Measurements from ENCODE around the gene PUM1.

The PUM1 gene

DNA sequence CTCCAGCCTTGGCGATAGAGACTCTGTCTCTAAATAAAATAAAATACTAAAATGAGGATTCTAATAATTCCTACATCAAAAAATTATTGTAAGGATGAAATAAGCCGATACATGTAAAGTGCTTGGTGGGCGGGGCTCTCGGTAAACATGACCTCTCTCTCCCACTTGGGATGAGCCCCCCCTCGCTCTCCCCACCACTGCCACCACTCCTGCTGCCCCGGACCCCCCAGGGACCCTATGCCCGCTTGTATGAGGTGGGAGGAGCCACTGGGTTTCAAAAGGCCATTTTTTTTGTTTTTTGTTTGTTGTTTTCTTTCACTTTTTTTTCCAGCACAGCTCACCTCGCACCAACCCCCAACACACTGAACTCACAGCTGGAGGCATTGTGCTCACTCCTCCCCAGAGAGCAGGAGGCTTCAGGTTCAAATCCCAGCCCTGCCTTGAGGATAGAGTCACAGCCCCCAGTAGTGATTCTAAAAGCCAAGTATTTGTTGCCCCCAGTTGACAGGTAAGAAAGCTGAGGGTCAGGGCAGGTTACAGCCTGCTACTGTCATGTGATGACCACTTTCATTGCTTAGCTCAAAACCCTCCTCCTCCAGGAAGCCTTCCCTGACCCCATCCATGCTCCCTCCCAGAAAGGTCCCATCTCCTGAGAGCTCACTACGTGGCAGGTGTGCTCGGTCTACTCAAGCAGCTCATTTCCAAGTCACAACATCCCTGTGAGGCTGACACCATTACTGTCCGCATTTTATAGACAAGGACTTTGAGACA, 161.1 kb downstream of the PUM1 start:
- no peak for DNase-seq

GRCh38 chr1:30903343-30904034, 162.0 kb downstream of the PUM1 start:
- no peak for DNase-seq

GRCh38 chr1:30902593-30903290, 162.8 kb downstream of the PUM1 start:
- DNase-seq: no peak

DNA sequence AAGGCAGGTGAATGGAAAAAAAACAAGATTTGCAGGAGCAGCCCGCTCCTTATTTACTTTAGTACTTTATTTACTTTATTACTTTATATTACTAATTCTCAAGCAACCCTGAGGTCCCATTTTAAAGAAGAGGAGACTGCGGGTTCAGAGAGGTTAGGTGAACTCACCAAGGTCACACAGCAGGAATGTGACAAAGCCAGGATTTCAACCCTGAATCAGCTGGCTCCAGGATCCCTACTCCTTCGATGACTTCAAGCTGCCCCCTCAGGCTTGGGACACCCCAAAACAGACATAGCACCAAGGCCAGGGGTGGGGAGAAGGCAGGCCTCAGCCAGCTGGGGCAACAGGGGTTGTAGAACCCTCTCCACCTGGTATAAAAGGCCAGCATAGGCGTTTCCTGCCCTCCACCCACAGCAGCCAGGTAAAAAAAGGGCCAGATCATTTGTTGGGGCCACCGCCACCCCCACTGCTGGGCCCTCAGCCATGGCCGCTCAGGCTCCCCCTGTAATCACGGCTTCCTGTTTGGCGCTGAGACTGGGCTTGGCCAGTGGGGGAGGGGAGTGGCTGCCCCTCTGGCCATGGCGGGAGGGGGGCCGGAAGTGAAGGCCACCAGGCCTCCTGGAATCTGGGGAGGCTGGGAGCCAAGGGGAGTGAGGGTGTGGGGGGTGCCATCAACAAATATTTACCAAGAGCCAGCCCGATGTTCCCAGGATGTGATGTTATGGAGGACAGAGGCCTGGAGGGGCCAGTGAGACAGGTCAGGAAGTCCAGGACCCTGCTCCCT, 163.5 kb downstream of the PUM1 start:
- DNase-seq: no peak

- no peak for DNase-seq
Observed at GRCh38 chr1:30900931-30901560, 164.5 kb downstream of the PUM1 start.

GRCh38 chr1:30900486-30900885, 165.0 kb downstream of the PUM1 start:
- no peak for DNase-seq

GRCh38 chr1:30899577-30900389, 165.7 kb downstream of the PUM1 start:
- DNase-seq: no peak

DNA sequence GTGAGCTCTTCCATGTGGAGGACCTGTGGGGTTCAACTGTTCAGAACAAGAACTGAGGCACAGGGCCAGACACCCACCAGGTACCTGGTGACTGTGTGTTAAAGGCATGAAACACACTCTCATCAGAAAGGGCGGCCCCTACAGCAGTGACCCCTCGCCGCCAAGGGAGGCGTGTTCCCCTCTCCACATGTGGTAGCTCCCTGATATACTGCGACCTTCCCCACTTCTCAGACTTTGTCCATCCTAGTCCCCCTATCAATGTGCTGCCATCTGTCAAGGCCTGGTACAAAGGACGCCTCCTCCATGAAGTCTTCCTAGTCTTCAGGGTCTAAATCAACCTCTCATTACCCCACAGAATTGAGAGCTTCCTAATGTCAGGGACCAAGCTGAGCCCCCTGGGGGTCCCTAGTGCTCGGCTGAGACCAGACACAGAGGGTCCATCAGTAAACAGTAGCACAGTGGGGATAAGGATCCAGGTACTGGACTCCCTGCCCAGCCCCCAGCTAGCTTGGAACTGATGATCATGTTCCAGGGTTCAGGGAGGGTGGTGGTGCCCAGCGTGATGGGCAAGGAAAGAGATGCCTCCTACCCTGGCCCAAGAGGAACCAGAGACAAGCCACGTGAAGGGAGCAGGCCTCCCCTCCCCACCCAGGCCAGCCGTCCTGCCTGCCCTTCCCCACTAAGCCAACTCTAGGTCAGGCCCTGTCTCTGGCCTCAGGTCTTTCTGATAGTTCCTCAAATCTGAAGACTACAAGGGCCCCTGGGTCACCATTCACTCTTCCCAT, 167.3 kb downstream of the PUM1 start:
- no peak for DNase-seq

- no peak for DNase-seq
Observed at GRCh38 chr1:30896905-30897304, 168.6 kb downstream of the PUM1 start.

DNA sequence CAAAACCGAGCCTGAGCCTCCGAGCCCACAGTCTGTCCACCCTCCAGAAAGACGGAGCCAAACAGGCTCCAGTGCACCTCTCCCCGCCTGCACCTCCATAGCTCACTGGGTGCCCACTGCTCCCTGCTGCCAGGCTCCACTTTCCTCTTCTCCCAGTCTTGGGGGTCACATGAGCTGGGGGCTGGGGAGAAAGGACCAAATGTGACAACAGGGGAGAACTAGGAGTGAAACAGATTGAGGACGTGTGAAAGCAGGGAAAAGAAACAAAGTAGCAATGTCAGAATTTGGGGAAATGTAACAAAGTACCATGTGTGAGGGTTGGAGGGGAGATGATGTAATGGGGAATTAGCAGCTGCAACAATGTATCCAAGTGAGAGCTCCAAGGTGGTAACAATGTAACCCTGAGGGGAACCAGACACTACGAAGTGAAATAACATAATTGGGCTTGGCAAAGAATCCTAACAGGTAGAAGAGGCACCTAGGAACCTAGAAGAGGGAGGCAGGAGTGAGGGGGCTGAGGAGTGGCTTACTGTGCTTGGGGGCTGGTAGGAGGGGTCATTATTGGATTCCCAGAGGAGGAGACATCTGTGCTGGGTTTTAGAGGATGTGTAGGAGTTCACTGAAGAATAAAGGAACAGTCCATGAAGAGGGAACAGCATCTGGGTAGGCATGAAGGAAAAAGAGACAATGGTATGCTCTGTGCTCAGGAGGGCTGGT, 169.4 kb downstream of the PUM1 start:
- DNase-seq: no peak

- DNase-seq: no peak
Observed at GRCh38 chr1:30895382-30895943, 170.1 kb downstream of the PUM1 start.

GRCh38 chr1:30894508-30894973, 171.0 kb downstream of the PUM1 start:
- no peak for DNase-seq

DNA sequence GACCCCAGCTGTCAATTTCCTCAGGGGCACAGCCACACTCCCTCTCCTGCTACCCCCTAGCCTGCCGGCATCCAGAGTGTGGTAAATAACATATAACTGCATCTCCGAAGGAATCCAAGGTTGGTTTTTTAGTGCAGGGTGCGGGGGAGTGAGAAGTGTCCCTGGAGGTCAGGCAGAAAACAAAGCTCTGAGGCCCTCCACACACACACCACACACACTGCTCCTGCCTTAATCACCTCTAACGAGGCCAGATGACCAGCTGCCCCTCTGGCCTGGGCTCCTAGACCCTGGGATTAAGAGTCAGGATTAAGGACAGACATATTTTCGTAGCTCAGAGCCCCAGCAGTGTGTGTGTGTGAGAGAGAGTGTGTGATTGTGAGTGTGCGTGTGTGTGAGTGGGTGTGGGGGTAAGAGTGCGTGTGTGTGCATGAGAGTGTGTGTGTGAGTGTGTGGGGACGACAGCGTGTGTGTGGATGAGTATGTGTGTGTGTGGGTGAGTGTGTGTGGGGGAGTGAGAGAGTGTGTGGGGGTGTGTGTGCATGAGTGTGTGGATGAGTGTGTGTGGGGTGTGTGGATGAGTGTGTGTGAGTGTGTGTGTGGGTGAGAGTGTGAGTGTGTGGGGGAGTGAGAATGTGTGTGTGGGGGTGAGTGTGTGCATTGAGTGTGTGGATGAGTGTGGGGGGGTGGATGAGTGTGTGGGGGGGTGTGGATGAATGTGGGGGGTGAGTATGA, 171.6 kb downstream of the PUM1 start:
- DNase-seq: no peak

- DNase-seq: no peak
Observed at GRCh38 chr1:30892671-30893073, 172.8 kb downstream of the PUM1 start.

DNA sequence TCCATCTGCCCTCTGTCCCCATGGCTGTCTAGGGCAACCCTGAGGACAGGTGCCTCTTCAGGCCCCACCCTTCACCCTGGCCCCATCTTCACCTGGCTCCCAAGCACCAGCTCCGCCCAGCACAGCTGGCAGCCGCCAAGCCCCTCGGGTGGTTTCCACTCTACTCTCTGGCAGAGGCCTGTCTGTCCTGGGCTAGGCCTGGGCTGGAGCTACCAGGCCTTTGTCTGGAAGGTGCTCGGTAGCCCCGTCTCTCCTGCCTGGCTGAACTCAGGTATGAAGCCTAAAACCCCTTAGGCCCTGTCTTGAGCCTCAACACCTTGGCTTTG, 174.3 kb downstream of the PUM1 start:
- no peak for DNase-seq

GRCh38 chr1:30890502-30891226, 174.9 kb downstream of the PUM1 start:
- no peak for DNase-seq

DNA sequence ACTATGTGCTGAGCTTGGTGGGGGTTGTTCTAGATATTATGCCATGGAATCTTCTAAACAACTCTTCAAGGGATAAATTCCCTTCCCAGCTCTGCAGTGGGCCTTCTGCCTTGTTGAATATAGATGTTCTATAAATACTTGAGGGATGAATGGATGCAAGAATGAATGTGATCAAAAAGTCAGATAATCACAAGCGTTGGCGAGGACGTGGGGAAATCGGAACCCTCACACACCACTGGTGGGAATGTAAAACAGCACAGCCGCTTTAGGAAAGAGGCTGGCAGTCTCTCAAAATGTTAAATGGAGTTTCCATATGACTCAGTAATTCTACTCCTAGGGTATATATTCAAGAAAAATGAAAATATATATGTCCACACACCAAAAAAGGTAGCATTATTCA, 176.0 kb downstream of the PUM1 start:
- DNase-seq: no peak

DNA sequence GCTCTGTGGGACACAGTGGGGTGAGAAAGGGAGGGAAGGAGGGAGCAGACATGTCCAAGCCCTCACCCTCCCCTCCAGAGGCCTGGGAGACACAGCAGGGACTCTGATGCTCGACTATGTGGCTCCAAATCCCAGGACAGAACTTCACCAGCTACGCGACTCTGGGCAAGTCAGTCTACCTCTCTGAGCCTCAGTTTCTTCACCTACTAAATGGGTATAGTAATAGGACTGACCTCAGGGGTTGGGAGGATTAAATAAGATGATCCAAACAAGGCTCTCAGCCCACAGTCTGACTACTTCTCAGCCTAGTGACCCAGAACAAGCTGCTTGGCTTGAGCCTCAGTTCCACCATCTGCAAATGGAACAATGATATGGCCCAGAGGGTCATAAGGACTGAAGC, 176.5 kb downstream of the PUM1 start:
- DNase-seq: no peak

Data from NCI-H2081 treated with DMSO at 0.1 percent for 48 hours (cell line).